HG03280 (cell line): ENCODE results near the gene AP1M2.
"Not testable (repeated sequence)": the region's sequence is repeated elsewhere in the genome, so short reads cannot be mapped to it uniquely, and the experiment has no call there.

ENCODE experiments used
- ATAC-seq: cut with Tn5 transposase; IDR thresholded peaks from one replicate; pipeline ENCODE4 v1.9.1; 2021; ENCODE audit warnings: mild to moderate bottlenecking, moderate library complexity; ENCODE audit not compliant: unreplicated experiment

The AP1M2 gene

DNA sequence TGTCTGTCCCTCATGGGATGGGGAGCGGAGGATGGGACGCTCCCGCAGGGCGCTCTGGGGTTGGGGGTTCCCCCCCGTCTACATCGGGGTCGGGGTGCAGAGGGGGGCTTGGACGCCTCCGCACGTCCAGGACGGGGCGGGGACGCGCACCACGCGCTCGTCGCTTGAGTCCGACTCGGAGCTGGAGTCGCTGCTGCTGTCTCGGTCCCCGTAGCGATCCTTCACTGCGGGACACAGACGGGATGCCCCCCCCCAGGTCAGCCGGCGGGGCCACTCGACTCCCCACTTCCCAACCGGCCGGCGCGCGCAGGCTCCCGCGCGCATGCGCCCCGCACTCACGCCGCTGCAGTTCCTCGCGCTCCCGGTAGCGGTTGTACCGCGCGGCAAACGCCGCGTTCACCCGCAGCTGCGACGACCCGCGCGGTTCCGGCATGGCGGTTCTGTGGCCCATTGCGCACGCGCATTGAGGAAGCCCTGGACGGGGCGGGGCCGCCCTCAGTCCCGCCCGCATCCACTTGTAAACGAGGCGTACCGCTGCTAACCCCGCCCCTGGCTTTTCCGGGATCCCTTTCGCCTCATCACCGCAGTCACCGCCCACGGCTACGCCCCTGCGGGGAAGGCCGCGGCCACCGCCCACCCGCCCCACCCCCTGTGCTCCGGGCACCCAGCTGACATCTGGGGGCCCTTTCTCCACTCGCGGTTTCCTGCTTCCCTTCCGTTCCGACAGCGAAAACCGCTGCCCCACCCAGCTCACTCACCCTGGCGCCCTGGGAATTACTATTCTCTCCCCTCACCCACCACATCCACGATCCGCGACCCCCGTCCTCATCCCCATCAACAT, 21.3 kb downstream of the AP1M2 start, which contains the start of gene KRI1:
Gene KRI1 (minus strand): TSS at position 444 of the 841 bp plus-strand sequence. CDS start 11 bp downstream, at position 433.
- peak; percentile 46 for ATAC-seq

DNA sequence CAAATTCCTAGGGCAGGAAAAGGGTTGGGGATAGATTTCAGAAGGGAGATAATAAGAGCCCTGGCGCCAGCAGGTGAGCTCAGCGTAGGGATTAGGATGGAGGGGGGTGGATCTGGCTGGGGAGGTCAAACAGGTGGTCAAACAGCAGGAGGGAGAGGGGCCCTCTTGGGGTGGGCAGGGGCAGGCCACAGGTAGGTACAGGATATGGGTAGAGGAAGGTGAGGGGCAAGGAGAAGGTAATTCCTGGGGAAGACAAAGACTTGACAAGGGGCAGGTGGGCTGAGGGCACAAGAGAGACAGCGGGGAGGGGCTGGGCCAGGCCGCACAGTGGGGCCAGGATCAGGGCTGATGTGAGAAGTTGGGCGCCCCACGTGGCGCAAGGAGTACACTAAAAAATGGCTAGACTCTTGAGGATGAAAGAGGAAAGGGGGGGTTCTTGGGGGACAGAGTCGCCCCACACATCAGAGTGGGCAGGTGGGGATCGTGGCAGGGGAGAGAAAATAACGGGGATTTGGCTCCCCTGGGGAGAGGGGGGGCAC, 22.0 kb downstream of the AP1M2 start:
- ATAC-seq, result no peak

DNA sequence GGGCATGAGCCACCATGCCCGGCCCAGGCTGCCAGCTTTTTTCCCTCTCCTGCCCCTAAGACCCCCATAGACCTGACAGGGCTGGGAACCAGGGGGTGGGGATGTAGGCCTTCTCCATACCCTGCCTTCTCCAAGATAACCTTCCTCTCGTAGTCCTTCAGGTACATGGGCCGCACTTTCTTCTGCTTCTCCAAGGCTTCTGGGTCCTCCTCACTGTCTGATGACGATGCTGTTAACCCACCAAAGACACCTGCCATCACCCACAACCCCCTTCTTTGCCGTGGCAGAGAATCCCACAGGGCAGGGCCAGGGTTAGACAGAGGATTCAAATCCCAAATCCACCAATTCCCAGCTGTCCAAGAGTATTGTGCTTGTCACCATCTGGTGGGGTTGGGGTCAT, 24.5 kb downstream of the AP1M2 start:
- no peak for ATAC-seq

DNA sequence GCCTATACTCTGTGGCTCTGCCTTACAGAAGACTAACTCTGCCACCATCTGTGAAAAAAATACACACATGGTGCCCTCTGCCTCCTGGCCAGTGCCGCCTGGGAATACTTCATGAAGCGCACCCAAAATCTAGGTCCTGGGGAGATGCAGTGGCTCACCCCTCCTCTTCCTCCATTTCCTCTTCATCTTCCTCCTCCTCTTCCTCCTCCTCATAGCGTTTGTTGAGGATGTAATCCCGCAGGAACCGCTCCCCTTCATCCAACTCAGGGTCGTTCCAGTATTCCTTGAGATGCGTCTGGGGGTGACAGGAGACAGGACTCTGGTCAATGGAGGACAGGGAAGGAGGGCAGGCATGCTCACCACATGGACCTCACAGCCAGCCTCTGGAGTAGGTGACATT, 27.0 kb downstream of the AP1M2 start:
- no peak for ATAC-seq

DNA sequence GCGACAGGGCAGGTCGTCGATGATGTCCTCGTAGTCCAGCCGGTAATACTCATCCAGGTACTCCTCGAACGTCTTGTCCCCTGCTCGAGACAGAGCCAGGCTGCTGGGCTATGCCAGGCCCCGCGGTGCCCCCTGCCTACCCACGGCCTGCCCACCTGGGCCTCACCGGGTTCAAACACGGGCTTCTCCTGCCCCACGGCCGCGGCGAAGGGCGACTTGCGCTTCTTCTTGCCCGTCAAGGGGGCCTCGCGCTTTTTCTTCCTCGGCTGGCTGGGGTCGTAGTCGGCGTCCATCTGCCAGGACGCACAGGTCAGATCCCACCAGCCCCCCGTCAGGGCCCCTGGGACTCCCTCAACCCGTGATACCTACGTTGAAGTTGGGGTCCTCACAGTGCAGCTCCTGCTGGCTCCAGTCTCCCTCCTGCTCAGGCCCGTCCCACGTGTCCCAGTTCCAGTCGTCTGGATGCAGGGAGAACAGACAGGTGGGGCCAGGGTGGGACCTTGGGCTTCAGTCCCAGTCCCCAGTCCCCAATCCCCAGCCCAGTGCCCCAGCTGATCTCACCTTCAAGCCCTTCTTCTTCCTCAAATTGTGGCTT, 29.4 kb downstream of the AP1M2 start:
- ATAC-seq, result no peak

DNA sequence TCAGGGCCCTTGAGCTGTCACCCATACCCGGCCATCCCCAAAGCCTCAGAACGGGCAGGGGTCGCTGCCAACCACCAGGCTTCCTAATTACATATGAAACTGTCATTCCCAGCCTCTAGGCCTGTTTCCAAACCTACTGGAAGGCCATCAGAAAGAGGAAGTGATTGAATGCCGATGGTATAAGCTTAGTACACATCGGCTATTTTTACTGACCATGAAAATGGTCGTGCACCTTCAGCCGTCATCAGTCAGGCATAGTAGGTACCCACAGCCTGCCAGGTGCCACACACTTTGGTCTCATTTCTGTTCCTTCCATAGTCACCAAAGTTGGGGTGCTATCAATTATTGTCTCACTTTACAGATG, 31.5 kb downstream of the AP1M2 start:
- no peak for ATAC-seq

DNA sequence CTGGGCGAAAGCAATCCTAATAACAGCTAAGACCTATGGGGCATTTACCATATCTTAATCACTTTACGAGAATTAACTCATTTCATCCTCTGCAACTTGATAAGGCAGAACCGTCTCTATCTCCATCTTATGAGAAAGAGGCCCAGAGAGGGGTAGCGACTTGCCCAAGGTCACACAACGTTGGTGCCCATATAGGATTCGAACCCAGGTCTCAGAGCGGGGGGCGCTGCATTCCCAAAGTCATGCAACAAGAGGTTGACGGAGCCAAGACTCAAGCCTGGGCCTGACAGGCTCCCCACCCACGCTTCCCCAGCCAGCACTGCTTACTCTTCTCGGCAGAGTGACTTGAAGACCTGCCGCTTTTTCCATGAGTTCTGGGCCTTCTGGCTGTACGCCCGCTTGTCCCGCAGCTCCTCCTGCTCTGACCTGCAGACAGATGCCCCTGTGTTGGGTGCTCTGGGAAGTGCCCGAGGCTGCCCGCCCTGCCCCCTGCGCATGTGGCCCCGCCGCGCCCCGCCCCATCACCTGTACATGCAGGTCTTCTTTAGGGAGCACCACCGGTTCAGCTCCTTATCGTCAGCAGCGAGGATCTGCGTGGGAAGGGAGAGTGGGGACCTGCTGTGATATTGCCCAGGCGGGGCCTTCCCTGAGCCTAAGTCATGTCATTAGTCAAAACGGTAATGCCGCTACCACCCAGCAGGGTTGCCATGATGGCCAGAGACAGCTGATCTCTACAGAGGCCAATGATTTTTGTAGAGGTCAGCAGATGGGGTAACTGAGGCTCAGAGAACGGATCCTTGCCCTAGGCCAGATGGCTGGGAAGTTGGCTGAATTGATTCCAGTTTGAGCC, 32.1 kb downstream of the AP1M2 start:
- no peak for ATAC-seq

DNA sequence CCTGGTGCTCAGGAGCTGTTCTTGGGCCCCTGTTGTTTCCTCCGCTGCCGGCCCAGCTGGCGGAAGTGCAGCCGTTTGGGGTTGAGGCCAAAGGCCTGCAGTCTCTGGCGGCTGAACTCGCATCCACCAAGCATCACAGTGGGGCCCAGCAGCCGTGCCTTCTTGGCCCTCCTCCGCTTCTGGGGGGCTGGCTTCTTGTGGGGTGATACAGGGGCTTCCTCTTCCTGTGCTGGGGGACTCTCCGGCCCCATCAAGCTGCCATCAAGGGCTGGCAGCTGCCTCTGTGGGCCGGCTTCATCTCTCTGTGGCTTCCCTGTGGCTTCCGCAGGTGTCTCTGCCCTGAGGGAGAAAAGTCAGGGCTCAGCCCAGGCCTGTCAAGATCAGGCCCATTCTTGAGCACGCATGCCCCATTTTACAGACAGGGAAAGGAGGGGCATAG, 33.1 kb downstream of the AP1M2 start:
- ATAC-seq, result no peak

DNA sequence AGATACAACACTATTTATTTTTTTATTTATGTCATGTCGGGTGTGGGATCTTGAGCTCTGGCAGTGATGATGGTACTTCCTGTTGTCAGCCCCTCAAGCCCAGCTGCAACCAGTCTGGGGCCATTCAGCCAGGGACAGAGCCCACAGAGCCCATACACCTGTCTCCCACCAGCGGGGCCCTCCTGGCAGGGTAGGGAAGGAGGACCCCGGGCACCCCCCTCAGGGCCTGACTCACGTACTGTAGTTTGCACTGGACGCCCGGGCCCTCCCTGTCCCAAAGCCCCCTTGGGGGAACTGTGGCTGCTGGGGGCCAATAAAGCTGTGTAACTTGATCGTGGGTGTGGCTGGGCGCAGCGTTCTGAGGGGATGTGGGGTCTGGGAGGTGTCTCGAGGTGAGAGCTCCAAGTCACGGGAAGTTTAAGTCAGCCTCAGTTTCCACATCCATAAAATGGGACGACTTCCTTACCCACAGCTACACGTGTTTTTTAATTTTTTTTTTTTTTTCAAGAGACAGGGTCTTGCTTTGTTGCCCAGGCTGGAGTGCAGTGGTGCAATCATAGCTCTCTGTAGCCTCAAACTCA, 33.9 kb downstream of the AP1M2 start:
- no peak for ATAC-seq

DNA sequence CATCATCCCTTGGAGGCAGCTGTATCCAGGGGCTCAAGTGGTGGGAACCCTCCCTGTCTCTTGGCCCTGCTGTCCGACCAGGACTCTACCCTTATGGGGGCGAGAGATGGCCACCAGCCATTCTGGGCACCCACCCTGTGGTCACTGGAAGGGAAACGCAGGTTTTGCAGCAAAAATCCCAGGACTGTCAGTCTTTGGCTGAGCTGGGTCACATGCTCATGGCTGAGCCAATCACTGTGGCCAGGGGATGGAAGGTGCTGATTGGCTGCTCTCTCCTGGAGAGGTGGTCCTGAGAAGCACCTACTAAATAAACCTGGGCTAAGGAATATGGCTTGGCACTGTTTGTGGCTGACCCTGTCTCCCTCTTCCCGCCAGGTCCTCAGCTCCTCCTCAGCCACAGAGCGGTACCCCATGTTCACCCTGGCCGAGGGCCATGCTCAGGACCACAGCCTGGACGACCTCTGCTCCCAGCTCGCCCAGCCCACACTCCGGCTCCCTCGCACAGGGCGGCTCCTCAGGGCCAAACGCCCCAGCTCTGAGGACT, 34.5 kb downstream of the AP1M2 start:
- no peak for ATAC-seq

DNA sequence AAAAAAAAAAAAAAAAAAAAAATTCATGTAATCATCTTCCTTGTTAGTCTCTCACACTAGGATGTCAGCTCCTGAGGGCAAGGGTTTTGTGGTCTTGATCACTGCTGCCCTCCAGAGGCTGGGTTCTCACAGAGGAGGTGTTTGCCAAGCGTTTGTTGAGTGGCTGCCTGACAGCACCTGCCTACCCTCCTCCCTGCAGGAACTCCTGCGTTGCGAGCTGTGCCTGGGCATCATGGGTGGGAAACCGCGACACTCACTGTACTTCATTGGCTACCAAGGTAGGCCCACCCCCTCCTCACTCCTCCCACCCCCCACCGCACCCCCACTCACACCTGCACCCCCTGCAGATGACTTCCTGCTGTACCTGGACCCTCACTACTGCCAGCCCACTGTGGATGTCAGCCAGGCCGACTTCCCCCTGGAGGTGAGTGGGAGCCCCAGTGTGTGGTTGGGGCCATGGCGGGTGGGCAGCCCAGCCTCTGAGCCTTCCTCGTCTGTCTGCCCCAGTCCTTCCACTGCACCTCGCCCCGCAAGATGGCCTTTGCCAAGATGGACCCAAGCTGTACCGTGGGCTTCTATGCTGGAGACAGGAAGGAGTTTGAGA, 35.3 kb downstream of the AP1M2 start:
- no peak for ATAC-seq

DNA sequence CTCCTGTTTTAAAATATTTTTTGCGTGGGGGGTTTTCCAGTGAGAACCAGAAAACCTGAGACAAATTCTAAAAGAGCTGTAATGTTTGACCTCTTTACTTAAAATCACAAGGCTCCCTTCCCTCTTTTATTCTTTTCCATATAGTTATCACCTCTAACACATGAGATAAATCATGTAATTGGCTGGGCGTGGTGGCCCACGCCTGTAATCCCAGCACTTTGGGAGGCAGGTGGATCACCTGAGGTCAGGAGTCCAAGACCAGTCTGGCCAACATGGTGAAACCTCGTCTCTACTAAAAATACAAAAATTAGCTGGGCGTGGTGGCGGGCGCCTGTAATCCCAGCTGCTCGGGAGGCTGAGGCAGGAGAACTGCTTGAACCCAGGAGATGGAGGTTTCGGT, 36.1 kb downstream of the AP1M2 start:
- not testable (repeated sequence) for ATAC-seq

DNA sequence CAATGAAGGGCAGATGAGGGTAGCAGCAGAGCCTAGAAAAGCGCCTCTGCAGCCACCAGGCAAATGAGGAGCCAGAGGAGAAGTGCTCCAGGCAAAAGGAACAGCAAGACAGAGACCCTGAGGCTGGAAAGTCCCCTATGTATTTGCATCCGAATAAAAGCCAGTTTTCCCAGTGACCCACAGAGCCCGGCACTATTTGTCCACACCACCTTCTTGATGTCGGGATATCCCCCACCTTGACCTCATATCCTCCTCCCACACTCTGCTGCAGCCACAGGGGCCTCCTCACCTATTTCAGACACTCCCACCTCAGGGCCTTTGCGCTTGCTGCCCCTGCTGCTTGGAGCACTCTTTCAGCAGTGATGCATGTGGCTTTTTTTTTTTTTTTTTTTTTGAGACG, 36.8 kb downstream of the AP1M2 start:
- ATAC-seq, result no peak

DNA sequence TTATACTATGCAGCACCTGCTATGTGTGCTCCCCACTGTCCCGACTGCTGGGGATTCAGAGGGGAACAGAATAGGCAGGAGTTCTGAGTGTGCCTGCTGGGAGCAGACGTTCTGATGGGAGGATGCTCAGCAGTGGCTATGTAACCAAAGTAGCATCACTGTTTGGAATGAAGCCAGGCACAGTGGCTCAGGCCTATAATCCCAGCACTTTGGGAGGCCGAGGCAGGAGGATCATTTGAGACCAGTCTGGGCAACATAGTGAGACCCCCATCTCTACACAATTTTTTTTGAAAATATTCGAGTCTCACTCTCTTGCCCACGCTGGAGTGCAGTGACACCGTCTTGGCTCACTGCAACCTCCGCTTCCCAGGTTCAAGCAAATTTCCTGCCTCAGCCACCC, 37.4 kb downstream of the AP1M2 start:
- no peak for ATAC-seq

DNA sequence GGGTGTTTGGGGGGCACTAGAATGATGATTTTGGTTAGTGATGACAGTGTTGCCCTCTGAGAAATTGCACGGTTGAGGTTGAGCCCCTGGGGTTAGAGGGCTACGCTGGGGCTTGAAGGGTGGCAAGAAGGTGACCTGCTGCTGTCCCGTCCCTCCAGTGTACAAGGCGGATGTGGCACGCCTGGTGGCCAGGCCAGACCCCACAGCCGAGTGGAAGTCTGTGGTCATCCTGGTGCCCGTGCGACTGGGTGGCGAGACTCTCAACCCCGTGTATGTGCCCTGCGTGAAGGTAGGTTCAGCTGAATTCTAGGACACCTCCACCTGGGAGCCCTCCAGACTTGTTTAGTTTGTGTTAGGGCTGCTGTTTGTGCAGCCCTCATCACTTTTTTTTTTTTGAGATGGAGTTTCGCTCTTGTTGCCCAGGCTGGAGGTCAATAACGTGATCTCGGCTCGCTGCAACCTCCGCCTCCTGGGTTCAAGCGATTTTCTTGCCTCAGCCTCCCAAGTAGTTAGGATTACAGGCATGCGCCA, 38.3 kb downstream of the AP1M2 start:
- no peak for ATAC-seq

DNA sequence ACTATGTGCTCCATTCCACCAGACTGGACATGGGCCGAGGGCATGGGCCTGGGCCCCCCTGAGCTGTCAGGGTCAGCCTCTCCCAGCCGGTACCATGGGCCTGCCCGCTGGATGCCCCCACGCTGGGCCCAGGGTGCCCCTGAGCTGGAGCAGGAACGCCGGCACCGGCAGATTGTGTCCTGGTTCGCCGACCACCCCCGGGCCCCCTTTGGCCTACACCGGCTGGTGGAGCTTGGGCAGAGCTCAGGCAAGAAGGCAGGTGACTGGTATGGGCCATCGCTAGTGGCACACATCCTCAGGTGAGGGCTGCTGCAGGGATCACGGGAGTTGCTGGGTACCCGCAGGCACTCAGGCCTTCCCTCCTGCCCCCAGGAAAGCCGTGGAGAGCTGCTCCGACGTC, 40.3 kb downstream of the AP1M2 start:
- no peak for ATAC-seq

DNA sequence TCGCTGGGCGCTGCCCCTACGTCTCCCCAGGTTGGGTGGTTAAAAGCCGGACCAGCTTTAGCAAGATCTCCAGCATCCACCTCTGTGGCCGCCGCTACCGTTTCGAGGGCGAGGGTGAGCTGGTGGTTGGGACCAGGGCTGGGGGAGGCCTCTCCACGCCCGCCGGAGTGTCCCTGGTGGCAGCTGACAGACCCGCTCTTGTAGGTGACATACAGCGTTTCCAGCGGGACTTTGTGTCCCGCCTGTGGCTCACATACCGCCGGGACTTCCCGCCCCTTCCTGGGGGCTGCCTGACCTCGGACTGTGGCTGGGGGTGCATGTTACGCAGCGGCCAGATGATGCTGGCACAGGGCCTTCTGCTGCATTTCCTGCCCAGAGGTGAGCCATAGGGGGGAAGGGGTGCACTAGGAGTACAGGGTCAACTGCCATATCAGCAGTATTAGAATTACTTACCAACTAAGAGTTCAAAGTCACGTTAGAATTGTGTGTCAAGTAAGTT, 42.3 kb downstream of the AP1M2 start:
- ATAC-seq, result no peak

DNA sequence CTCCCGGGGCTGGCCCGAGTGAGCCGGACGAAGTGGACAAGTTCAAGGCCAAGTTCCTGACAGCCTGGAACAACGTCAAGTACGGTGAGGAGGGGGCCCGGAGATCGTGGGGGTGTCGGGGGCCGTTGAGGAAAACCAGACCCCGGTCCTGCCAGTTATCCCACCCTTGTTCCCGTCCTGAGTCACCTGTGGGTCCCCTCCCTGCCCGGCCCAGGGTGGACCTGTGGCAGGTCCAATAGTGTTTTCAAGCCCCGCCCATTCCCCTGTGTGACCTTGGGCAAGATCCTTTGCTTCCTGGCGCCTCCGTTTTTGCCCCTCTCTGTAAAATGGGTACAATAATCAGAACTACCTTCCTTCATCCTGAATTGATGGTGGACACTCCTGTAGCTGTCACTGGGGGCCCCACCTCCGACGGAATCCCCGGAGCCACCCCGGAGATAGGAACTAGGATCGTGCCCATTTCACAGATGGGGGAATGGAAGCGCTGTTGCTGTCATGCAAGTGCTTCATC, 42.8 kb downstream of the AP1M2 start:
- no peak for ATAC-seq

DNA sequence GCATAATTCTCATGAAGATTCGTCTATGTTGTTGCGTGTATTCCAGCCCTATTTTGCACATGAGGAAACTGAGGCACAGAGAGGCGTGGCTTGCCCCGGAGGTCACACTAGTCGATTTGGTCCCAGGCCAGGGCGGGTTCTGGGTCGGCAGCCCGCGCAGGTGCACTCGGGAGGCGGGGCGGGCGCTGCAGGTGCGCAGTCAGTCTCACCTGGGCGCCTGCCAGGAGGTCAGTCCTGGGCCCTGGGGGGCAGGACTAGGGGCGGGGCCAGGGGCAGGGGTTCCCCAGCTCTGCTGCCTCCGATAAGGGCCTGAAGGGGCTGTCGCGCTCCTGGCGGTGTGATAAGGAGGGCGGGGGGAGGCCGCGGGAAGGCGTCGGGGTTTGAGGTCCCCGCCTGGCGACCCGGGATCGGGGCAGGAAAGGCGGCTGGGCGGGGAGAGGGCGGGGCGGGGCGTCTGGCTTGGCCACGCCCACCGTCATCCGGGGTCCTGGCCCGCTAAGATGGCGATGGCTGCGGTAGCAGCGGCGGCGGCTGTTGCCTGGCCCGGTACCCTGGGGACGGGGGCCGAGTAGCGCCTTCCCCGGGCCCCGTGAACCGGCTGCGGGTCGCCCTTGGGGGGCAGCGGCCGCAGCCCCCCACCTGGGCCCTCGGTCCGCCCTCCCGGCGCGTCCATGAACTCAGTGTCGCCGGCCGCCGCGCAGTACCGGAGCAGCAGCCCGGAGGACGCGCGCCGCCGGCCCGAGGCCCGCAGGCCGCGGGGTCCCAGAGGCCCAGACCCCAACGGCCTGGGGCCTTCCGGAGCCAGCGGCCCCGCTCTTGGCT, 43.5 kb downstream of the AP1M2 start, which contains the start of gene ATG4D:
Gene ATG4D (plus strand): TSS at position 485 of the 822 bp plus-strand sequence. CDS start 187 bp downstream, at position 672.
- peak; percentile 75 for ATAC-seq
